Immature natural killer cell (primary cell): ENCODE results near the gene HAL. TPM values are rescaled to one million over a fixed set of nuclear protein-coding genes. Genes with fewer than 3 reads are reported as not detected.

Experiments
- DNase-seq, 3 donors: peaks; one replicate each; pipeline ENCODE4 v3.0.0; 2022; ENCODE audit warnings: mixed read lengths in 1 of 3
- H3K27ac Mint-ChIP-seq, 6 donors: one replicate each; pipeline ENCODE4 v1.8.0; 2020; ENCODE audit warnings: mixed read lengths in 6 of 6, mild to moderate bottlenecking in 5 of 6, inconsistent platforms in 4 of 6, moderate library complexity in 3 of 6
- H3K27me3 Mint-ChIP-seq, 3 donors: one replicate each; pipeline ENCODE4 v1.8.0; 2020 to 2021; ENCODE audit warnings: low read depth in 3 of 3, mild to moderate bottlenecking in 3 of 3, mixed read lengths in 3 of 3, moderate library complexity in 3 of 3, inconsistent platforms in 1 of 3
- H3K36me3 Mint-ChIP-seq, 3 donors: one replicate each; pipeline ENCODE4 v1.8.0; 2020; ENCODE audit warnings: mixed read lengths in 3 of 3, inconsistent platforms in 2 of 3, mild to moderate bottlenecking in 2 of 3
- H3K4me1 Mint-ChIP-seq, 2 donors: one replicate each; pipeline ENCODE4 v1.8.0; 2020; ENCODE audit warnings: inconsistent platforms in 2 of 2, mild to moderate bottlenecking in 2 of 2, mixed read lengths in 2 of 2, moderate library complexity in 1 of 2
- H3K4me3 Mint-ChIP-seq, 5 donors: one replicate each; pipeline ENCODE4 v1.8.0; 2020; ENCODE audit warnings: mild to moderate bottlenecking in 5 of 5, mixed read lengths in 5 of 5, inconsistent platforms in 3 of 5, moderate library complexity in 3 of 5
- H3K9me3 Mint-ChIP-seq, 6 donors: one replicate each; pipeline ENCODE4 v1.8.0; 2020; ENCODE audit warnings: mild to moderate bottlenecking in 6 of 6, mixed read lengths in 6 of 6, inconsistent platforms in 4 of 6, moderate library complexity in 3 of 6
- polyA plus RNA-seq, 3 donors: library from polyadenylated mRNA; unstranded; fragments of 300-500 nt; fragmentation: Illumina TruSeq; gene quantifications; one replicate each; pipeline ENCODE4 v1.2.3, GENCODE V29; 2021

The HAL gene
- polyA plus RNA-seq, 3 donors from 2014 or later = 0.21 to 0.34 TPM; not detected in 1

DNA sequence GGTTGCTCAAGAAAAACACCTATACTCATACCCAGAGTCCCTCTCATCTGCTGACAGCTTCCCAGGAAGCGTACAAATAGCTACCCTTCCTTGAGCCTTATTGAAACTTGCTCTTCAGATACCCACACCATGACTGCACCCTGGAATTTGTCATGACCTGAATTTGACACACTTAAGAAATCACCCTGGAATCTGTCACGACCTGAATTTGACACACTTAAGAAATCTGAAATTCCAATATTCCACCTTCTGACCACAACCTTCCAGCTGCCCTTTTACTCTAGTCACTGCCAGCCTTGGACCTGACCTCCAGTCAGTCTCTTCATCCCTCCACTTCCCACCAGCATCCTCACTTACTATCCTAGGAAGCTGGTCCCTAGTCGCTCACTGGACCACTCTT lies 1.1 kb upstream of the HAL start:
- no peak for DNase-seq
- Mint-ChIP-seq H3K4me1 (peaks cover 2 to 5% of the 10 kb centered on the region in 2 donors), H3K4me3 (no peak overlapping the region), H3K36me3 (peaks cover 5 to 22% (median 13%) of the 10 kb centered on the region in 3 donors), H3K27me3 (peaks cover 1 to 3% (median 3%) of the 10 kb centered on the region in 3 donors), H3K27ac (peak overlapping the region in 1 of 6 donors; percentile 26), H3K9me3 (peaks cover 0 to 2% (median 0%) of the 10 kb centered on the region in 6 donors)

DNA sequence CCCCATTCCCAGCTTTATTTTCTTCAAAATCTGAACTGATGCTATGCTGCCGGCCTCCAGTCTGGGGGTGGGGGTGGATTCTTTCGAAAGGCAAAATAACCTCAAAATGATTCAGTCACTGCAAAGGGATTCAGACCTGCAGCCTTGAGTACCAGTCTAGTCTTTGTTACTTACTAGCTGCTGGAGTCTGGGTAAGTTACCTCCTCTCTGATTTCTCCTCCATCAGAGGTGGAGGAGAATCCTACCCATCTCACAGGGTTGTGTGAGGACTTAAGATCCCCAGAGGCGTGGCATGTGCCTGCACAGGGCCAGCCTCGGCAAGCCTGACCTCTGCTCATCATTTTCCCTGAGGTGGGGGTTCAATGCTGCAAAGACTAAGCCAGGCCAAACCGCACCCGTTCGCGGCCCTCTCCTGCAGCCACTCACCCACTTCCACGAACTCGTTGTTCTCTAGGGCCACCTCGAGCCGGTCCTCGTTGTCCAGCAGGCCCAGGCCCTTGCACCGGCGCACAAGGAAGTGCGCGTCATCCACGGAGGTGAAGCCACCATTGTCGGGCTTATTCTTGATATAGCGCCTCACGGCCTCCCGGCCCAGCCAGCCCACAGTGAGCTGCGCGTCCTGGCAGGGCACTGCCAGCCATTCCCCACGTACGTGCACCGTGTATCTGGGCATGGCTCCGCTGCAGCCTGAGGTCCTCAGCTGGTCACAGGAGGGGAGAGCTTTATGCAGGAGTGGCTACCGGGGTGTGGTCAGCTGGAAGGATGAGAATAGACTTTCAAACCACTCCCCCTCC lies 709 bp downstream of the HAL start:
- H3K4me1 Mint-ChIP-seq = peaks cover 2 to 5% of the 10 kb centered on the region in 2 donors
- no peak overlapping the region for H3K27ac Mint-ChIP-seq
- peaks cover 0 to 2% (median 0%) of the 10 kb centered on the region in 6 donors for H3K9me3 Mint-ChIP-seq
- no peak for DNase-seq
- H3K27me3 Mint-ChIP-seq = peaks cover 0 to 3% (median 1%) of the 10 kb centered on the region in 3 donors
- H3K36me3 Mint-ChIP-seq = peaks cover 0 to 17% (median 13%) of the 10 kb centered on the region in 3 donors
- no peak overlapping the region for H3K4me3 Mint-ChIP-seq

DNA sequence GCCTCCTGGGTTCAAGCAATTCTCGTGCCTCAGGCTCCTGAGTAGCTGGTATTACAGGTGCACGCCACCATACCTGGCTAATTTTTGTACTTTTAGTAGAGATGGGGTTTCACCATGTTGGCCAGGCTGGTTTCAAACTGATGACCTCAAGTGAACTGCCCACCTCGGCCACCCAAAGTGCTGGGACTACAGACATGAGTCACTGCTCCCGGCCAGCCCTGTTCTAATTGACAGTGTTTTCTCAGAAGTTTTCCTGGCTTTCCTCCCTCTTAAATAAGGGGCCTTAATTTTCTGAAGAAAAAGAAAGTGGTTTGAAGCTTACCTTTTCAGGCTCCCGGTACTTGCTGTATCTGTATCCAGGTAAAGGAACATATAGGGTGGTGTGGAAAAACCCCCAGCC lies 1.7 kb downstream of the HAL start:
- Mint-ChIP-seq H3K36me3 (peaks cover 0 to 15% (median 13%) of the 10 kb centered on the region in 3 donors), H3K27me3 (peaks cover 0 to 3% (median 1%) of the 10 kb centered on the region in 3 donors), H3K27ac (no peak overlapping the region), H3K4me3 (no peak overlapping the region), H3K9me3 (peaks cover 0 to 2% (median 0%) of the 10 kb centered on the region in 6 donors), H3K4me1 (peaks cover 2 to 5% of the 10 kb centered on the region in 2 donors)
- no peak for DNase-seq

DNA sequence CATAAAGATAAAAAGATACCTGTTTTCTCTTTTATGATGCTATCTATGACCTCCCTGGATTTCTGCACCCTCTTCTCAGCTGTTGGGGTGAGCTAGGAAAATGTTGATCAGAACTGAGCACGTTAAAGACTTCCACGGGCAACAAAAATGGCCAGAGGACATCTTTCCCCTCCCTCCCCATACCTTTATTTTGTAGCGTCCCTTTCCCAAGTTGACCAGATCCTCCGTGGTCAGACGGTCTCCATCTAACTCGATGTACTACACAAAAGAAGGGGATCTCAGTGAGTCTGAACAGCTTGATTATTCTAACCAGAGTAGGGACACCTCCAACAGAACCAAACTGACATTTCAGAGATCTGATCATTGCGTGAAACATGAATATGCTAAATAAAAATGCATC lies 2.2 kb downstream of the HAL start:
- H3K36me3 Mint-ChIP-seq = peaks cover 0 to 18% (median 13%) of the 10 kb centered on the region in 3 donors
- H3K27me3 Mint-ChIP-seq = peaks cover 0 to 3% (median 1%) of the 10 kb centered on the region in 3 donors
- peaks cover 2 to 4% of the 10 kb centered on the region in 2 donors for H3K4me1 Mint-ChIP-seq
- H3K27ac Mint-ChIP-seq = no peak overlapping the region
- peaks cover 0 to 2% (median 0%) of the 10 kb centered on the region in 6 donors for H3K9me3 Mint-ChIP-seq
- no peak overlapping the region for H3K4me3 Mint-ChIP-seq
- DNase-seq = no peak

DNA sequence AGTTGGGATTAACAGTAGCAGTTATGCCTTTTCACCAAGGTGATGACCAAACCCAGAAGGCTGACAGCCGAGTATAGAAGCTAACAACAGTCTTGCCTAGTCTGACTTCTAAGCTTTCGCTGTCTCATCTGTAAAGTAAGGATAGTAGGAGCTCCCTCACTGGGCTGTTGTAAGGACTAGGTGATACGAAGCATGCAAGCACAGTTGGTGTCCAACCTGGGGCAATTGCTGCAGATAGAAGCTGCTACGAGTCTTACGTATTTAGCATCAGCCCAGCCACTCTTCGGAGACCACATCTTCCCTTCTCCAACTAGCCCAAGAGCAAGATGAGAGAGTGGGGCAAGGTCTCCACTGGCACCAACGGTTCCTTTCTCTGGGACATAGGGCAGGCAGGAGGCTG lies 6.0 kb downstream of the HAL start:
- H3K4me3 Mint-ChIP-seq = no peak overlapping the region
- peaks cover 0 to 2% (median 0%) of the 10 kb centered on the region in 6 donors for H3K9me3 Mint-ChIP-seq
- H3K4me1 Mint-ChIP-seq = no peaks in the 10 kb centered on the region
- peaks cover 0 to 3% (median 1%) of the 10 kb centered on the region in 3 donors for H3K27me3 Mint-ChIP-seq
- DNase-seq = no peak
- H3K27ac Mint-ChIP-seq = no peak overlapping the region
- H3K36me3 Mint-ChIP-seq = peaks cover 0 to 17% (median 14%) of the 10 kb centered on the region in 3 donors

DNA sequence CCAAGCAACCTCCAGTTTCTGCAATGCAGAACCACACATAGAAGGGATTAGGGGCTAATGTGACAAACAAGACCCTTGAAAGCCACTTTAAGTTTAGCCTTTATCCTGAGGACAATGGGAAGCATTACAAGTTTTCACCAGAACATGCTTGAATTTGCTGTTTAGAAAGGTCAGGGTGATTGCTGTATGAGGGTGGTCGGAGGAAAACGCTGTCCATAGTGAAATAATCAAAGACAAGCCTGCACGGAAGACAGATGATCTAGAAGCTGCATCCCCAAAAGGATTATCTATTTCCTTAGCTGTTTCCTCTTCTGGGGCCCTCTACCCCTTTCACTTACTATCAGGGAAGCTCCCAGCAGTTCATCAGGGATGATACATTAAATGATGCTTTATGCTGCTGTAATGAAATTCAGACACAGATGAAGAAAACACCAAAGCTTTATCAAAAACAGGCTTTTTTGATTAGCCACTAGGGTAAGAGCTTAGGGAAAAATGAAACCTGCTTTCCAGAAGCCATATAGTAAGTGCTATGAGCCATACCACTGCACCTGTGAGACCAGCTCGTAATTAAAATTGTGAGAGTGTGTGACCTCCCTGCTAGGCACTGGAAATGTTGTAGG lies 6.5 kb downstream of the HAL start:
- Mint-ChIP-seq H3K27me3 (peaks cover 0 to 3% (median 1%) of the 10 kb centered on the region in 3 donors), H3K36me3 (peaks cover 0 to 17% (median 11%) of the 10 kb centered on the region in 3 donors), H3K4me3 (no peak overlapping the region), H3K27ac (no peak overlapping the region), H3K4me1 (no peaks in the 10 kb centered on the region), H3K9me3 (peaks cover 0 to 2% (median 0%) of the 10 kb centered on the region in 6 donors)
- no peak for DNase-seq

DNA sequence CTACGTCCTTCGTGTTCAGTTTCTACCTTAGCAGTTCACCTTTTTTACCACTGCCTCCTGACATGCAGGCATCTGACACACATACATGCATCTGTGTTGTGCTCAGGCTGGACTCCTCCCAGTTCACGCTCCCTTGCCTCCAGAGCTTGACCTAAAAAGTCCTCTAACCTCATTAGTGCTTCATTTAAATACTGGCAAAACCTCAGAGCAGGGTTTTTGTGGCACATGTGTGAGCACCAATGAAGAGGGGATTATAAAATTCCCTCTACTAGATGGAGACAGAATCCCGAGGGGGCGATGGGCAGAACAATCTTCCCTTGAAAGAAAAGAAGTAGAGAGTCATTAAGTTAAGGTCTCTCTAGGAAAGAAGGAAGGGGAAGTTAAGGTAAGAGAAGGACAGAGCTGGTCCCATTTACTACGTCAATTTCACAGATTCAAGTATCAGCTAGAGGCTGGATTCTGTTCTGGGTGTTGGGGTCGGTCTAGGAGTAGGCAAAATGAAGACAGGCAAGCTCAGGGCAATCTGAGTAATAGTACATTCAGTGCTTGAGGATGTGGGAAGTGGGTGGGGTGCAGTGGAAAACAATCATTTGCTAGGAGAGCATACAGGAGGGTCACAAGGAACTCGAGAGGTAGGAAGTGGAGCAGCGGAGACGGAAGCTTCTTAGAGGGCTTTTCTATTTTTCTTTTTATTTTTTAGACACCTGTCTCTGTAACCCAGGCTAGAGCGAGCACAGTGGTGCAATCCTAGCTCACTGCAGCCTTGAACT lies 7.5 kb downstream of the HAL start:
- Mint-ChIP-seq H3K4me1 (no peaks in the 10 kb centered on the region), H3K27ac (no peak overlapping the region), H3K4me3 (no peak overlapping the region), H3K9me3 (peaks cover 0 to 2% (median 0%) of the 10 kb centered on the region in 6 donors), H3K36me3 (peaks cover 0 to 17% (median 11%) of the 10 kb centered on the region in 3 donors), H3K27me3 (peaks cover 0 to 3% (median 0%) of the 10 kb centered on the region in 3 donors)
- no peak for DNase-seq

DNA sequence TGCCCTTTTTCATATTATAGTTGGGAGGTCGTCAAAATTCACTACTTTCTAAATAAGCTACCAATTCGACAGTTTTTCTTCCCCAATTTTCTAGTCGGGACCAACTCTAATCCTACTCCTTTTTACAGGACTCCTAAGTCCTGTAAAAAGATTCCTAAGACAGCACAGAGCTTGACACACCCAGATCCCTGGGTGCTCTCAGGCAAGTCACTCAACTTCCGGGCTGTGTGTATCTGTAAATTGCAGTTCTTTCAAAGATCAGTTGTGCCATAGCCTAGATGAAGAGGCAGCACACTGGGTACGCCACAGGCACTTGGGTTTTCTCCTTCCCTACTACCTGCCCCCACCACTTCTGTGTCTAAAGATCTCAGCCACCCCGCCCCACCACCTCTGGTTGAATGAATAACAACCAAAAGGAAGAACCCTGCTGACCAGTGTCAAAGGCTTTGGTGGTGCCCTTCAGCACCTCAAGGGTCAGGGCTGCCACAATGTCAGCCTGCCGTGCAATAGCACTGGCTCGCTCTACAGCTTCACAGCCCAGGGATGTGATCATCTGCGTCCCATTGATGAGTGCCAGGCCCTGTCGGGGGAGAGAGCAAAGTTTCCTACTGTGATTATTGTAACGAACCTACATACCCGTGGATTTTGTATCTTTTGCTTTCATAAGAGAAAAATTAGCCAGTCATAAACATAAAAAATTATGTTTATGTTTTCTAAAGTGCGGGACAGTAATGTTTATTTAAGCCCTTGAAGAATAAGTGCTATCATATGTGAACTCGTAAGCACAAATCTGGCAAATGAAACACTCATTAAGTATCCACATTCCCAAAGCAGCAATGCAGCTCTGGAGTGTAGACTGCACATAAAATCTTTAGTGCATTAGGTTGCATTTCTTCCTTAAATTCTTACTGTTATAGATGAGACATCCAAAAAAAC lies 9.2 kb downstream of the HAL start:
- H3K27me3 Mint-ChIP-seq = peaks cover 0 to 1% (median 0%) of the 10 kb centered on the region in 3 donors
- no peak overlapping the region for H3K4me3 Mint-ChIP-seq
- DNase-seq = no peak
- H3K27ac Mint-ChIP-seq = no peak overlapping the region
- no peaks in the 10 kb centered on the region for H3K9me3 Mint-ChIP-seq
- peaks cover 0 to 10% (median 4%) of the 10 kb centered on the region in 3 donors for H3K36me3 Mint-ChIP-seq
- no peaks in the 10 kb centered on the region for H3K4me1 Mint-ChIP-seq

DNA sequence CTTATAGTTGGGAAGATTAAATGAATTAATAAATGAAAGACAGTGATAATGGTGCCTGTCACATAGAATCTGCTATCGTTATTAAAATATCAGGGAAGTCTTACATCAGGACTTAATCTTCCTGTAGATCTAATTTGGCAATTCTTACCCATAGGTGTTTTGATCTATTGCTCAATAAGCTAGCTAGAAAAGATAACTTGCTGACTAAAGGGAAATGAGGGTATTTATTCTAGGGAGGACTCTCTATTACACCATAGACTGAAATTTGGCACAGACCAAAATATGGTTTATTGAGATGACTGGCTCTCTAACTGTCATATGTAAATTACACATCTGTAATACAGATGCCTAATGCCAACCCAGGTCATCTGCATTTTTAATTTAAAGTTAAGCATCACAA lies 11.5 kb downstream of the HAL start:
- Mint-ChIP-seq H3K27ac (no peak overlapping the region), H3K27me3 (peaks cover 0 to 1% (median 0%) of the 10 kb centered on the region in 3 donors), H3K4me1 (no peaks in the 10 kb centered on the region), H3K36me3 (peaks cover 0 to 8% (median 4%) of the 10 kb centered on the region in 3 donors), H3K4me3 (no peak overlapping the region), H3K9me3 (no peaks in the 10 kb centered on the region)
- no peak for DNase-seq

DNA sequence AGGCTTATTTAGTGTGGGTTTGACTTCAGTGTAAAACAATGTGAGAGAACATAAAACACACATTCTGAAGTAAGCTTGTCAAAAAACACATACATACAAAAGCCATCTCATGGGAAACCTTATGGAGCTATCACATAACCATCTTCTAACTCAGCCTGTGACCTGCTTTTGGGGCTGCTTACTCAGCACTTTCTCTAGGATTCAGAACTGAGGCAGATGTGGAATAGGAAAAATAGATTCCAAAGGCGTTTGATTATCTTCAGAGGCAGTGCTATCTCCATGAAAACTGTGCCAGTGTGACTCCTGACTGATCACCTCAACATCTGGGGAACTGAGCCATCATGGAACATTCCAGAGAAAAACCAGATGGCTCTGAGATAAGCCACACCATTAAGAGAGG lies 13.5 kb downstream of the HAL start:
- Mint-ChIP-seq H3K9me3 (no peaks in the 10 kb centered on the region), H3K27ac (no peak overlapping the region)

DNA sequence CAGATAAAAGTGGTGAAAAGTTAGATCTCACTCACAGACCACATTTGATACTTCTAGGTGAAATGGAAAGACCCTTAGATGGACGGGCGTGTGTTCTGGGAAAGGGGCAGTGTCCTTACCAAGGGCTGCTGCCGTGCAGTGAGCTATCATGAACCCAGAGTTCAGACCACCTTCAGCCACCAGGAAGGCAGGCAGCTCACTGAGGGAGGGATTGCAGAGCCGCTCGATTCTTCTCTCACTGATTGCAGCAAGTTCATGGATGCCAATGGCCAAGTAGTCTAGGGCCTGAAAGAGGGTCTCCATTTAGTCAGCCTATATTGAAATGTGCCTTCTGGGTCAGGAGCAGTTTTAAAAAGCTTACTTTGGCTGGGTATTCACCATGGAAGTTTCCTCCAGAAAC lies 15.7 kb downstream of the HAL start:
- no peak overlapping the region for H3K4me3 Mint-ChIP-seq
- peaks cover 0 to 1% (median 0%) of the 10 kb centered on the region in 3 donors for H3K27me3 Mint-ChIP-seq
- H3K36me3 Mint-ChIP-seq = peaks cover 0 to 7% (median 0%) of the 10 kb centered on the region in 3 donors
- no peak overlapping the region for H3K27ac Mint-ChIP-seq
- H3K4me1 Mint-ChIP-seq = no peaks in the 10 kb centered on the region
- DNase-seq = no peak
- H3K9me3 Mint-ChIP-seq = no peaks in the 10 kb centered on the region

More for the DNA sequence above, 13.5 kb downstream of the HAL start:
- Mint-ChIP-seq H3K36me3 (peaks cover 0 to 4% (median 0%) of the 10 kb centered on the region in 3 donors), H3K4me3 (no peak overlapping the region), H3K4me1 (no peaks in the 10 kb centered on the region), H3K27me3 (peaks cover 0 to 1% (median 0%) of the 10 kb centered on the region in 3 donors)
- DNase-seq = no peak

DNA sequence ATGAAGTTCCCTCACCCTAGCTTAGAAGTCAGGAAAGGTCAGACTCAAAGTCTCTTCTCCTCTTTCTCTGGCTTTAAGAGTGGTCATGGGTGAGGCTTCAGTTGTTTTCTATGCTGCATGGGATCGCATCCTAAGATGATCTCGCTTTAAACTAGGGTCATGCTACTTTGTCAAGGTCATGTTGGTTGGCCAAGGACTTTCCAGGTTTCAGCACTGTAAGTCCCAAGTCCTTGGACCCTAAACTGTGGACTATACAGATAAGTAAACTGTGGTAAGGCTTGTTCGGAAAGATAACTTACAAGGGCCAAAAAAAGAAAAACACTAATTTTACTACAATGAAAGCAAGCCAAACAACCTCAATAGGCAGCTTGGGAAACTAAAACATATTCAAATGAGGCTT lies 17.4 kb downstream of the HAL start:
- Mint-ChIP-seq H3K27ac (no peak overlapping the region), H3K9me3 (no peaks in the 10 kb centered on the region), H3K4me1 (no peaks in the 10 kb centered on the region), H3K27me3 (peaks cover 0 to 1% (median 0%) of the 10 kb centered on the region in 3 donors), H3K36me3 (peaks cover 0 to 7% (median 0%) of the 10 kb centered on the region in 3 donors), H3K4me3 (no peak overlapping the region)
- DNase-seq = no peak

DNA sequence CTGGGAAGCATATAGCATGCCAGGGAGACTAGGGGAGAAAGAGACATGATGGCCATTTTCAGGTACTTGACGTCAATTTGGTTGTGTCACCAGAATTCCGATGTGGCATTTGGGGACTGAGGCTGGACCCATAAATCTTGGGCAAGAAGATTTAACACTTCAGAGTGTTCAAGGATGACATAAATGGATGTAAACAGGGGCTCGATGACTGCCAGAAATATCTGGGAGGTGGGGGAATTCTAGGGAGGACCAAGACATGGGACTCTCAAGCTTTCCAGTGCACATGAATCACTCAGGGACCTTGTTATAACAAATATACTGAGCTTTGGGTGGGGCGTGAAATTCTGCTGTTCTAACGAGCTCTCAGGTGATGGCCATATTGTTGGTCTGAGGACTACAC lies 17.8 kb downstream of the HAL start:
- H3K36me3 Mint-ChIP-seq = peaks cover 0 to 10% (median 0%) of the 10 kb centered on the region in 3 donors
- H3K27ac Mint-ChIP-seq = no peak overlapping the region
- H3K27me3 Mint-ChIP-seq = peaks cover 0 to 1% (median 0%) of the 10 kb centered on the region in 3 donors
- H3K4me1 Mint-ChIP-seq = no peaks in the 10 kb centered on the region
- no peaks in the 10 kb centered on the region for H3K9me3 Mint-ChIP-seq
- DNase-seq = no peak
- no peak overlapping the region for H3K4me3 Mint-ChIP-seq
